ENCODE data around the gene CADM4.

DNA sequence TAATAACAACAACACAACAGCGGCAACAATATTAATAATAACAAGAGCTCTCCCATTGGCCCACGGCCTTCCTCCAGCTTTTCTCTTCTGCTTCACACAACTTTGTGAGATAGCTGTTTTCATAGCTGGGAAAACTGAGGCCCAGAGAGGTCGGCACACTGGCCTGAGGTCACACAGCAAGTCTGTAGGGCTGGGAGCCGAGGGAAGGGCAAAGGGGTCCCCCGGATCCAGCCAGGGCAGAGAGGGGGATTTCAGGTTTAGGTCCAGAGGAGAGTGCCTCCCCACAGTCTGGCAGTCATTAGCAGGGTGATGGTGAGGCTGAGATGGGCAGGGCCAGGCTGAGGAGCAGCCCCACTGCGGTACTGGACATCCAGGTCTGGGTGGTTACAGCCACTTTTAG lies 9.0 kb upstream of the CADM4 start:
- TF ChIP-seq, protein P1, sequence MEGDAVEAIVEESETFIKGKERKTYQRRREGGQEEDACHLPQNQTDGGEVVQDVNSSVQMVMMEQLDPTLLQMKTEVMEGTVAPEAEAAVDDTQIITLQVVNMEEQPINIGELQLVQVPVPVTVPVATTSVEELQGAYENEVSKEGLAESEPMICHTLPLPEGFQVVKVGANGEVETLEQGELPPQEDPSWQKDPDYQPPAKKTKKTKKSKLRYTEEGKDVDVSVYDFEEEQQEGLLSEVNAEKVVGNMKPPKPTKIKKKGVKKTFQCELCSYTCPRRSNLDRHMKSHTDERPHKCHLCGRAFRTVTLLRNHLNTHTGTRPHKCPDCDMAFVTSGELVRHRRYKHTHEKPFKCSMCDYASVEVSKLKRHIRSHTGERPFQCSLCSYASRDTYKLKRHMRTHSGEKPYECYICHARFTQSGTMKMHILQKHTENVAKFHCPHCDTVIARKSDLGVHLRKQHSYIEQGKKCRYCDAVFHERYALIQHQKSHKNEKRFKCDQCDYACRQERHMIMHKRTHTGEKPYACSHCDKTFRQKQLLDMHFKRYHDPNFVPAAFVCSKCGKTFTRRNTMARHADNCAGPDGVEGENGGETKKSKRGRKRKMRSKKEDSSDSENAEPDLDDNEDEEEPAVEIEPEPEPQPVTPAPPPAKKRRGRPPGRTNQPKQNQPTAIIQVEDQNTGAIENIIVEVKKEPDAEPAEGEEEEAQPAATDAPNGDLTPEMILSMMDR (IDR thresholded peaks at IDR 0.05), result no peak
- no peak for TF ChIP-seq POLR2AphosphoS5 (IDR thresholded peaks at IDR 0.05)
- no peak for TF ChIP-seq POLR2A (IDR thresholded peaks at IDR 0.05)
- TF ChIP-seq EP300 (IDR thresholded peaks at IDR 0.05), result no peak
